ENCODE results near the gene SPTBN2. TPM values are rescaled to one million over a fixed set of nuclear protein-coding genes. Genes with fewer than 3 reads are reported as not detected.

Gene SPTBN2
- total RNA-seq, 1 donor from 2014 or later: 20.9 TPM

- peak; percentile 100 for DNase-seq
These were observed 90.6 kb downstream of the SPTBN2 start, which contains the start of gene RBM4 for GRCh38 chr11:66638177-66639065. Gene RBM4 (plus strand): TSS chr11:66638703. CDS start chr11:66639712, 1,009 bp downstream.

- peak; percentile 13 for DNase-seq
These were observed 91.3 kb downstream of the SPTBN2 start for GRCh38 chr11:66637557-66638176.

DNA sequence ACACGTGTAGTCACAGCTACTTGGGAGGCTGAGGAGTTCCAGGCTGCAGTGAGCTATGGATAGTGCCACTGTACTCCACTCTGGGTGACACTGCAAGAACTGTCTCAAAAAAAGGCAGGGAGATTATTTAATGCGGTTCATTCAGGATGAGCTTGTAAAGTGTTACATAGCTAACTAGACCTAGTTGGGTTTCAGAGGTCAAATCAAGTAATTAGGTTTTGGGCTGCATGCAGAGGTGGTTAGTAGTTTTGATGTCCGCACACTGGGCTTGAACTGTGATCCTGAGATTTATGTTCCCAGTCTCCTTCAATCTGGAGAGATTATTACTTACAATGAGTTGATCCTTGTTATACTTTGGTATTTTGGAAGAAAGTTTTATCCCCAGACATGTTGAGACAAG, 92.6 kb downstream of the SPTBN2 start:
- DNase-seq: no peak

Small RNAs within 50 kb of the gene (small RNA-seq; reads per million reads assigned to genes)
- not detected for gene RN7SL12P (ENCODE audit: low replicate concordance)

Other genes starting within 250 kb of the SPTBN2 start
- 21.2 TPM for gene DPP3, start 248.8 kb downstream of the SPTBN2 start, total RNA-seq
- gene BBS1, start 218.6 kb downstream of the SPTBN2 start, total RNA-seq: 29.6 TPM
- gene ZDHHC24, start 183.2 kb downstream of the SPTBN2 start, total RNA-seq: 5.3 TPM
- 91.4 TPM for gene ACTN3, start 182.3 kb downstream of the SPTBN2 start, total RNA-seq
- 35.7 TPM for gene CTSF, start 160.6 kb downstream of the SPTBN2 start, total RNA-seq
- gene CCDC87, start 136.2 kb downstream of the SPTBN2 start, total RNA-seq: 0.10 TPM
- 33.4 TPM for gene CCS, start 136.0 kb downstream of the SPTBN2 start, total RNA-seq
- gene RBM14, start 112.6 kb downstream of the SPTBN2 start, total RNA-seq: 31.6 TPM
- 137 TPM for gene RBM4, start 90.5 kb downstream of the SPTBN2 start, total RNA-seq
- gene RBM4B, start 51.3 kb downstream of the SPTBN2 start, total RNA-seq: 25.4 TPM
- 14.7 TPM for gene RCE1, start 114.2 kb upstream of the SPTBN2 start, total RNA-seq
- gene LRFN4, start 127.8 kb upstream of the SPTBN2 start, total RNA-seq: 21.7 TPM
- gene PC, start 229.2 kb upstream of the SPTBN2 start, total RNA-seq: 24.4 TPM
- not detected for gene C11orf86, start 246.1 kb upstream of the SPTBN2 start, total RNA-seq

All from tongue (tissue), 3 donors.